ENCODE measurements around the gene TBX20. TPM values are rescaled to one million over a fixed set of nuclear protein-coding genes. Genes with fewer than 3 reads are reported as not detected.

TBX20 gene
- total and polyA plus RNA-seq, 9 of the 15 experiments (the other 6 are each of a cell fraction or from before 2014, with no cell fraction given): not detected

- TF ChIP-seq MIER1 (IDR thresholded peaks at IDR 0.05; ENCODE audit: low read depth) (no peak), ZNF134 (CRISPR knock-in tag; conservative IDR thresholded peaks at IDR 0.05) (no peak), PCBP1 (IDR thresholded peaks at IDR 0.05; ENCODE audit: low read depth, low read length, poor library complexity, severe bottlenecking) (no peak), CHD1 (IDR thresholded peaks at IDR 0.05; ENCODE audit: low read length) (no peak), ZBTB43 (CRISPR knock-in tag; IDR thresholded peaks at IDR 0.05) (no peak), BRD9 (IDR thresholded peaks at IDR 0.05; ENCODE audit: low read depth, partially characterized antibody) (no peak), ZC3H11A (IDR thresholded peaks at IDR 0.05; ENCODE audit: low read depth, low read length) (no peak), ZBTB1 (CRISPR knock-in tag; IDR thresholded peaks at IDR 0.05; ENCODE audit: borderline replicate concordance, low read depth) (no peak), TAF9B (IDR thresholded peaks at IDR 0.05; ENCODE audit: partially characterized antibody) (no peak)
Measured at GRCh38 chr7:35249537-35249907, 4.4 kb downstream of the TBX20 start (continued).

- Histone ChIP-seq H3K27me3 (ENCODE audit: control insufficient read depth in 2 of 2, insufficient read depth in 2 of 2, low read length in 2 of 2) (peaks cover 6 to 9% of the 10 kb centered on the region in 2 experiments; a peak in 3 of 5 replicates), H3K4me3 (no peak overlapping the region), H3K4me2 (ENCODE audit: insufficient read depth, low read length) (no peak overlapping the region), H3K36me3 (ENCODE audit: control insufficient read depth, insufficient read depth, low read length) (no peaks in the 10 kb centered on the region), H4K20me1 (replicated peaks; ENCODE audit: control insufficient read depth, insufficient read depth, low read length) (no peaks in the 10 kb centered on the region), H3K79me2 (ENCODE audit: control insufficient read depth, insufficient read depth, low read length) (no peaks in the 10 kb centered on the region), H3K9me3 (replicated peaks; ENCODE audit: control insufficient read depth, insufficient read depth, low read depth, low read length) (no peaks in the 10 kb centered on the region), H3K9ac (ENCODE audit: insufficient read depth in 1 of 2, low read depth in 2 of 2, low read length in 2 of 2) (no peak overlapping the region), H3K4me1 (replicated peaks in 1 of 2; ENCODE audit: control insufficient read depth in 2 of 2, insufficient read depth in 2 of 2, low read length in 2 of 2) (peaks cover 0 to 7% of the 10 kb centered on the region in 2 experiments; a peak in 2 of 5 replicates), H3K9me1 (ENCODE audit: control insufficient read depth, insufficient read depth, low read length) (no peaks in the 10 kb centered on the region), H2AFZ (ENCODE audit: low read depth, low read length) (no peak overlapping the region), H3K27ac (ENCODE audit: extremely low read depth, low read depth, low read length) (no peak overlapping the region)
- ChIA-PET POLR2A (no interaction called here), CTCF (ENCODE audit: low intra/inter-chr PET ratio) (no interaction called here)
- peak in 1 of 4 experiments; percentile 4 for DNase-seq (ENCODE audit: extremely low read depth in 1 of 4, low spot score in 3 of 4)
- in situ Hi-C loops (cut with MboI): no loop called here
- no TSS peak for BruUV-seq (replicated peaks)
- no peak for FAIRE-seq
- 0% methylated on average over 20 of the region's 21 CpGs for WGBS (ENCODE audit: insufficient coverage, low coverage, missing lambda C conversion rate)
- intact Hi-C loops (cut with micrococcal nuclease): no loop called here
- no peak for ATAC-seq
- TF ChIP-seq ZNF518B (CRISPR knock-in tag; IDR thresholded peaks at IDR 0.05) (no peak), MAZ (CRISPR knock-in tag; conservative IDR thresholded peaks at IDR 0.05 in 1 of 2, IDR thresholded peaks at IDR 0.05 in 1 of 2) (no peak), DPF2 (IDR thresholded peaks at IDR 0.05) (no peak), ZNF511 (CRISPR knock-in tag; IDR thresholded peaks at IDR 0.05) (no peak), POU5F1 (IDR thresholded peaks at IDR 0.05; ENCODE audit: borderline replicate concordance, low read depth, low read length, partially characterized antibody) (no peak), CBX5 (IDR thresholded peaks at IDR 0.05; ENCODE audit: borderline replicate concordance, low read depth) (no peak)
Measured at GRCh38 chr7:35248576-35249536, 5.0 kb downstream of the TBX20 start.

Measured in K562 (cell line).